ENCODE data around the gene KIF12.

- TF ChIP-seq MYC (IDR thresholded peaks at IDR 0.05; ENCODE audit: low read depth, low read length) (no peak), EZH2 (IDR thresholded peaks at IDR 0.05; ENCODE audit: borderline replicate concordance, low read depth, low read length, severe bottlenecking) (no peak), CTCF (IDR thresholded peaks at IDR 0.05; ENCODE audit: extremely low read depth in 1 of 2, insufficient read depth in 1 of 2, low read depth in 1 of 2, low read length in 2 of 2) (no peak), FOS (IDR thresholded peaks at IDR 0.05; ENCODE audit: borderline replicate concordance, insufficient read depth, low read length) (no peak), POLR2AphosphoS5 (IDR thresholded peaks at IDR 0.05; ENCODE audit: insufficient read depth, low read depth, low read length) (no peak), POLR2A (IDR thresholded peaks at IDR 0.05; ENCODE audit: low read depth, low read length) (no peak), GATA2 (IDR thresholded peaks at IDR 0.05; ENCODE audit: insufficient read depth, insufficient read length, low read depth, low read length) (no peak), MAX (IDR thresholded peaks at IDR 0.05; ENCODE audit: insufficient read depth, insufficient read length) (no peak)
Observed at GRCh38 chr9:114112325-114112724, 13.2 kb upstream of the KIF12 start.
